Measurements from ENCODE around the gene TMEM30B. TPM values are rescaled to one million over a fixed set of nuclear protein-coding genes. Genes with fewer than 3 reads are reported as not detected.

The TMEM30B gene
- total RNA-seq, 1 experiment from 2014 or later, result 0.12 TPM

DNA sequence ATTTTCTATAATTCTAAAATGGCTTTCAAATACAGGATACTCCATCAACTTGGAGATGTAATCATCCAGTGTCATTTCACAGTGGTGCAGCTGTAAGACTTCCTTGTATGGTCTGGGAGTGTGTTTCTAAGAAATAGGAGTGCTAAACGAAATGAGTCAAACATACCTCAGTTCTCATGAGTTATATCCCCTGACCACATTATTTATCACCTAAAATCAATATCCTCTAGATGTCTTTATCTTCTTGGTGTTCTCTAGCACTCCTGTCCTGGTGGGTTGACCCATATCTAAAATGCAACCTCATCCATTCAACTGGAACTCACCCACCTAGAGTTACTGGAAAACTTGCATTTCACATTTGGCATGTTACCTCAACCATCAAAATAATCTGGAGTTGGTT is 33.2 kb downstream of the TMEM30B start:
- Histone ChIP-seq H3K9me2 (ENCODE audit: insufficient read depth) (no peaks in the 10 kb centered on the region), H3K27me3 (ENCODE audit: insufficient read depth, low read length) (no peaks in the 10 kb centered on the region)
- RAD21 ChIA-PET (ENCODE audit: low non-redundant PET in 1 of 2, low total read pairs in 2 of 2, uncharacterized antibody in 2 of 2, unreplicated experiment in 2 of 2), result interaction anchor here in 1 of 2 experiments (0.7 kb wide), 1 partner anchor 34 kb away, joined by 3 read pairs; no protein-coding TSS in a partner anchor

More for the DNA sequence above, 33.2 kb downstream of the TMEM30B start:
- ATAC-seq (no peak), DNase-seq (ENCODE audit: low read depth, low spot score) (no peak)
- Histone ChIP-seq H4K20me1 (ENCODE audit: insufficient read depth) (no peaks in the 10 kb centered on the region), H3K4me3 (replicated peaks in 1 of 2; ENCODE audit: low read depth in 1 of 2, low read length in 2 of 2) (no peak overlapping the region), H3K79me2 (ENCODE audit: insufficient read depth, low read length) (no peaks in the 10 kb centered on the region), H3K27ac (ENCODE audit: low read depth, low read length) (no peak overlapping the region), H3K4me2 (ENCODE audit: low read length) (no peak overlapping the region), H2AFZ (ENCODE audit: low read depth, low read length, poor library complexity, severe bottlenecking) (no peak overlapping the region), H3K9ac (ENCODE audit: low read length) (no peak overlapping the region), H3K36me3 (ENCODE audit: control insufficient read depth in 1 of 2, insufficient read depth in 2 of 2, low read length in 2 of 2) (no peaks in the 10 kb centered on the region), H3K4me1 (ENCODE audit: control insufficient read depth in 1 of 2, insufficient read depth in 2 of 2, low read length in 2 of 2) (peaks cover 0 to 5% of the 10 kb centered on the region in 2 experiments; a peak in 2 of 4 replicates), H3K9me3 (ENCODE audit: control insufficient read depth in 1 of 2, insufficient read depth in 1 of 2, low read depth in 1 of 2, low read length in 2 of 2) (no peaks in the 10 kb centered on the region)
- CTCF ChIA-PET, result no interaction called here
- POLR2A ChIA-PET, result no interaction called here
- intact Hi-C loops (cut with micrococcal nuclease), result no loop called here
- no peak for TF ChIP-seq CBX3 (IDR thresholded peaks at IDR 0.05; ENCODE audit: low read depth)
- no peak for TF ChIP-seq ZFX (IDR thresholded peaks at IDR 0.05)
- no peak for TF ChIP-seq RAD21 (IDR thresholded peaks at IDR 0.05; ENCODE audit: low read depth)
- no peak for TF ChIP-seq EZH2phosphoT487 (IDR thresholded peaks at IDR 0.05; ENCODE audit: borderline replicate concordance)
- TF ChIP-seq ELF1 (IDR thresholded peaks at IDR 0.05; ENCODE audit: borderline replicate concordance, low read depth), result no peak
- TF ChIP-seq, protein P1, sequence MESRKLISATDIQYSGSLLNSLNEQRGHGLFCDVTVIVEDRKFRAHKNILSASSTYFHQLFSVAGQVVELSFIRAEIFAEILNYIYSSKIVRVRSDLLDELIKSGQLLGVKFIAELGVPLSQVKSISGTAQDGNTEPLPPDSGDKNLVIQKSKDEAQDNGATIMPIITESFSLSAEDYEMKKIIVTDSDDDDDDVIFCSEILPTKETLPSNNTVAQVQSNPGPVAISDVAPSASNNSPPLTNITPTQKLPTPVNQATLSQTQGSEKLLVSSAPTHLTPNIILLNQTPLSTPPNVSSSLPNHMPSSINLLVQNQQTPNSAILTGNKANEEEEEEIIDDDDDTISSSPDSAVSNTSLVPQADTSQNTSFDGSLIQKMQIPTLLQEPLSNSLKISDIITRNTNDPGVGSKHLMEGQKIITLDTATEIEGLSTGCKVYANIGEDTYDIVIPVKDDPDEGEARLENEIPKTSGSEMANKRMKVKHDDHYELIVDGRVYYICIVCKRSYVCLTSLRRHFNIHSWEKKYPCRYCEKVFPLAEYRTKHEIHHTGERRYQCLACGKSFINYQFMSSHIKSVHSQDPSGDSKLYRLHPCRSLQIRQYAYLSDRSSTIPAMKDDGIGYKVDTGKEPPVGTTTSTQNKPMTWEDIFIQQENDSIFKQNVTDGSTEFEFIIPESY (IDR thresholded peaks at IDR 0.05; ENCODE audit: extremely low read depth, insufficient replicate concordance, low read length), result no peak
- no peak for TF ChIP-seq SIN3A (IDR thresholded peaks at IDR 0.05; ENCODE audit: low read depth)
- TF ChIP-seq TCF7L2 (IDR thresholded peaks at IDR 0.05; ENCODE audit: borderline replicate concordance, extremely low read depth, insufficient read depth, insufficient read length), result no peak
- TF ChIP-seq SRF (IDR thresholded peaks at IDR 0.05; ENCODE audit: low read depth), result no peak
- TF ChIP-seq, protein P2, sequence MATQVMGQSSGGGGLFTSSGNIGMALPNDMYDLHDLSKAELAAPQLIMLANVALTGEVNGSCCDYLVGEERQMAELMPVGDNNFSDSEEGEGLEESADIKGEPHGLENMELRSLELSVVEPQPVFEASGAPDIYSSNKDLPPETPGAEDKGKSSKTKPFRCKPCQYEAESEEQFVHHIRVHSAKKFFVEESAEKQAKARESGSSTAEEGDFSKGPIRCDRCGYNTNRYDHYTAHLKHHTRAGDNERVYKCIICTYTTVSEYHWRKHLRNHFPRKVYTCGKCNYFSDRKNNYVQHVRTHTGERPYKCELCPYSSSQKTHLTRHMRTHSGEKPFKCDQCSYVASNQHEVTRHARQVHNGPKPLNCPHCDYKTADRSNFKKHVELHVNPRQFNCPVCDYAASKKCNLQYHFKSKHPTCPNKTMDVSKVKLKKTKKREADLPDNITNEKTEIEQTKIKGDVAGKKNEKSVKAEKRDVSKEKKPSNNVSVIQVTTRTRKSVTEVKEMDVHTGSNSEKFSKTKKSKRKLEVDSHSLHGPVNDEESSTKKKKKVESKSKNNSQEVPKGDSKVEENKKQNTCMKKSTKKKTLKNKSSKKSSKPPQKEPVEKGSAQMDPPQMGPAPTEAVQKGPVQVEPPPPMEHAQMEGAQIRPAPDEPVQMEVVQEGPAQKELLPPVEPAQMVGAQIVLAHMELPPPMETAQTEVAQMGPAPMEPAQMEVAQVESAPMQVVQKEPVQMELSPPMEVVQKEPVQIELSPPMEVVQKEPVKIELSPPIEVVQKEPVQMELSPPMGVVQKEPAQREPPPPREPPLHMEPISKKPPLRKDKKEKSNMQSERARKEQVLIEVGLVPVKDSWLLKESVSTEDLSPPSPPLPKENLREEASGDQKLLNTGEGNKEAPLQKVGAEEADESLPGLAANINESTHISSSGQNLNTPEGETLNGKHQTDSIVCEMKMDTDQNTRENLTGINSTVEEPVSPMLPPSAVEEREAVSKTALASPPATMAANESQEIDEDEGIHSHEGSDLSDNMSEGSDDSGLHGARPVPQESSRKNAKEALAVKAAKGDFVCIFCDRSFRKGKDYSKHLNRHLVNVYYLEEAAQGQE (IDR thresholded peaks at IDR 0.05; ENCODE audit: low read depth), result no peak
- TF ChIP-seq, protein P3, sequence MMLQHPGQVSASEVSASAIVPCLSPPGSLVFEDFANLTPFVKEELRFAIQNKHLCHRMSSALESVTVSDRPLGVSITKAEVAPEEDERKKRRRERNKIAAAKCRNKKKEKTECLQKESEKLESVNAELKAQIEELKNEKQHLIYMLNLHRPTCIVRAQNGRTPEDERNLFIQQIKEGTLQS (IDR thresholded peaks at IDR 0.05), result no peak
- no peak for TF ChIP-seq SP1 (IDR thresholded peaks at IDR 0.05; ENCODE audit: low read depth)
- TF ChIP-seq, protein P4, sequence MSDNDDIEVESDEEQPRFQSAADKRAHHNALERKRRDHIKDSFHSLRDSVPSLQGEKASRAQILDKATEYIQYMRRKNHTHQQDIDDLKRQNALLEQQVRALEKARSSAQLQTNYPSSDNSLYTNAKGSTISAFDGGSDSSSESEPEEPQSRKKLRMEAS (IDR thresholded peaks at IDR 0.05), result no peak
- no peak for TF ChIP-seq JUND (IDR thresholded peaks at IDR 0.05)
- no TSS peak for BruUV-seq (replicated peaks)

All from HCT116 (cell line).